HPDE6-E6E7 (cell line): Measurements from ENCODE around the gene MRPL39.

Source experiments
- DNase-seq: peaks from one replicate; pipeline ENCODE4 v3.0.0; 2011; ENCODE audit warnings: missing footprints; ENCODE audit errors: extremely low spot score

The MRPL39 gene

GRCh38 chr21:25568246-25568645, 39.0 kb downstream of the MRPL39 start:
- DNase-seq, result no peak

- DNase-seq, result no peak
Observed at GRCh38 chr21:25567472-25567871, 39.8 kb downstream of the MRPL39 start.

GRCh38 chr21:25566645-25567044, 40.6 kb downstream of the MRPL39 start:
- DNase-seq, result no peak

GRCh38 chr21:25565272-25566211, 41.7 kb downstream of the MRPL39 start:
- no peak for DNase-seq

GRCh38 chr21:25564349-25564948, 42.8 kb downstream of the MRPL39 start:
- DNase-seq, result no peak

GRCh38 chr21:25563361-25564116, 43.7 kb downstream of the MRPL39 start:
- no peak for DNase-seq

- DNase-seq, result no peak
Observed at GRCh38 chr21:25562660-25563059, 44.6 kb downstream of the MRPL39 start.

GRCh38 chr21:25561668-25562641, 45.3 kb downstream of the MRPL39 start:
- peak; percentile 45 for DNase-seq

GRCh38 chr21:25560891-25561290, 46.4 kb downstream of the MRPL39 start:
- no peak for DNase-seq

- no peak for DNase-seq
Observed at GRCh38 chr21:25560271-25560685, 47.0 kb downstream of the MRPL39 start.

- DNase-seq, result no peak
Observed at GRCh38 chr21:25559746-25560145, 47.5 kb downstream of the MRPL39 start.

GRCh38 chr21:25558123-25558522, 49.2 kb downstream of the MRPL39 start:
- DNase-seq, result no peak

GRCh38 chr21:25557180-25557579, 50.1 kb downstream of the MRPL39 start:
- DNase-seq, result no peak

GRCh38 chr21:25556091-25556490, 51.2 kb downstream of the MRPL39 start:
- no peak for DNase-seq

GRCh38 chr21:25555492-25555891, 51.8 kb downstream of the MRPL39 start:
- no peak for DNase-seq

- DNase-seq, result no peak
Observed at GRCh38 chr21:25552856-25553255, 54.4 kb downstream of the MRPL39 start.

- no peak for DNase-seq
Observed at GRCh38 chr21:25551569-25551968, 55.7 kb downstream of the MRPL39 start.

GRCh38 chr21:25550352-25551120, 56.7 kb downstream of the MRPL39 start:
- DNase-seq, result no peak

GRCh38 chr21:25541042-25541441, 66.2 kb downstream of the MRPL39 start:
- no peak for DNase-seq

- no peak for DNase-seq
Observed at GRCh38 chr21:25539606-25540005, 67.7 kb downstream of the MRPL39 start.
